Heart right ventricle (tissue), 16 donors: Measurements from ENCODE around the gene CYP8B1. TPM values are rescaled to one million over a fixed set of nuclear protein-coding genes. Genes with fewer than 3 reads are reported as not detected.

Experiments used
- ATAC-seq, 8 donors: fragments of 200-7000 bp; cut with Tn5 transposase; one replicate each; pipeline ENCODE4 v1.9.1; 2020; ENCODE audit warnings: mild to moderate bottlenecking in 8 of 8, moderate library complexity in 8 of 8, moderate number of reproducible peaks in 1 of 8
- DNase-seq, 2 donors: peaks; one replicate each; pipeline ENCODE4 v3.0.0-alpha.2; 2020
- H3K27ac ChIP-seq, 10 donors: fragments of 200-600 bp; sonication (generic) in 2 of 10; one replicate each; pipeline versions ENCODE4 v1.5.0 to v1.8.0; 2020 to 2022; ENCODE audit warnings: mild to moderate bottlenecking in 3 of 10
- H3K27me3 ChIP-seq, 7 donors: fragments of 200-600 bp; one replicate each; pipeline ENCODE4 v1.8.0; 2021 to 2022; ENCODE audit warnings: mild to moderate bottlenecking in 2 of 7
- H3K36me3 ChIP-seq, 9 donors: fragments of 200-600 bp; sonication (generic) in 1 of 9; one replicate each; pipeline versions ENCODE4 v1.5.0 to v1.8.0; 2020 to 2022; ENCODE audit warnings: mild to moderate bottlenecking in 2 of 9
- H3K4me1 ChIP-seq, 9 donors: fragments of 200-600 bp; sonication (generic) in 1 of 9; one replicate each; pipeline versions ENCODE4 v1.5.0 to v1.8.0; 2020 to 2022; ENCODE audit warnings: mild to moderate bottlenecking in 4 of 9
- H3K4me3 ChIP-seq, 10 donors: fragments of 200-600 bp; sonication (generic) in 2 of 10; one replicate each; pipeline versions ENCODE4 v1.5.0 to v1.8.0; 2020 to 2022; ENCODE audit warnings: mild to moderate bottlenecking in 7 of 10, moderate library complexity in 2 of 10
- H3K9me3 ChIP-seq, 11 donors: fragments of 200-600 bp in 10 of 11; sonication (generic) in 2 of 11; one replicate each; pipeline versions ENCODE4 v1.5.0 to v1.8.0; 2013 to 2022; ENCODE audit warnings: mild to moderate bottlenecking in 2 of 11, control low read depth in 1 of 11, moderate library complexity in 1 of 11
- CTCF ChIP-seq, 9 donors: fragments of 200-600 bp; sonication (generic) in 2 of 9; IDR thresholded peaks; one replicate each; pipeline versions ENCODE4 v1.5.0 to v1.8.0; 2021 to 2022; ENCODE audit warnings: antibody characterized with exemption in 9 of 9, mild to moderate bottlenecking in 5 of 9, moderate library complexity in 1 of 9
- WGBS, 2 donors: extraction: QIAGEN DNeasy Blood & Tissue Kit; methylation state at CpG; one replicate each; pipeline ENCODE4 v1.1.7; 2013; ENCODE audit warnings: inconsistent platforms in 1 of 2; 5-methylcytosine and 5-hydroxymethylcytosine counted together
- intact Hi-C, 10 donors: fragments of 100-400 bp; cut with DNase I; formaldehyde crosslinking; loops; one replicate each; pipeline versions ENCODE4 v1.11.1 to v1.14.2; 2022
- long read RNA-seq, 3 donors: library from polyadenylated mRNA; unstranded; transcript quantifications; one replicate each; pipeline ENCODE4 v2.0.0, GENCODE V29; 2020 to 2021
- polyA plus RNA-seq, 2 donors: library from polyadenylated mRNA; stranded (reverse); fragments of 200-250 nt; gene quantifications; one replicate each; pipeline ENCODE4 v1.2.3, GENCODE V29; 2013
- total RNA-seq, 10 donors: library from RNA; stranded (reverse); fragmentation: NEBNext Ultra II Directional in 3 of 10; extraction: Animal tissue kit (Norgen Biotek cat#: 25700) in 3 of 10; gene quantifications; one replicate each; pipeline versions ENCODE4 v1.2.1 to v1.2.4, GENCODE V29; 2021 to 2023
- donor health status: Arrhythmogenic right ventricular cardiomyopathy.
- donor health status: ischemic (EF 13 %, LVEDD 7.1; RV severe dilation, severe dysfunction).
- donor health status: healthy with polysubstance abuse.
- donor health status: DM: no; HTN: yes; CAD: no.
- donor health status: DM: no; HTN: no; CAD: no.
- donor health status: ischemic (EF 25% LVEDD 6.9; RV normal size, moderate dysfunction).
- donor health status: ischemic (EF 25% LVEDD 5.7; RV mildly dilated, moderate dysfunction).
- donor health status: healthy.
- donor health status: DM: yes; HTN: yes; CAD: no.
- donor health status: Ischemic cardiomyopathy.
- donor health status: ischemic (EF 35%, LVEDD 5.7; RV mildly dilated, moderate dysfunction).
- donor health status: nonischemic (EF 11% LVEDD 7.7; RV severe dilation, severe dysfunction).
- donor health status: DM: yes; HTN: yes; CAD: no.
- donor health status: PGD.
- donor health status: ischemic (EF 29% LVEDD 5.4; RV normal size, mild dysfunction).
- donor health status: nonischemic (EF 23%, LVEDD 6.1; RV moderate dilation, normal function).

CYP8B1 gene, protein sequence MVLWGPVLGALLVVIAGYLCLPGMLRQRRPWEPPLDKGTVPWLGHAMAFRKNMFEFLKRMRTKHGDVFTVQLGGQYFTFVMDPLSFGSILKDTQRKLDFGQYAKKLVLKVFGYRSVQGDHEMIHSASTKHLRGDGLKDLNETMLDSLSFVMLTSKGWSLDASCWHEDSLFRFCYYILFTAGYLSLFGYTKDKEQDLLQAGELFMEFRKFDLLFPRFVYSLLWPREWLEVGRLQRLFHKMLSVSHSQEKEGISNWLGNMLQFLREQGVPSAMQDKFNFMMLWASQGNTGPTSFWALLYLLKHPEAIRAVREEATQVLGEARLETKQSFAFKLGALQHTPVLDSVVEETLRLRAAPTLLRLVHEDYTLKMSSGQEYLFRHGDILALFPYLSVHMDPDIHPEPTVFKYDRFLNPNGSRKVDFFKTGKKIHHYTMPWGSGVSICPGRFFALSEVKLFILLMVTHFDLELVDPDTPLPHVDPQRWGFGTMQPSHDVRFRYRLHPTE
- not detected for total RNA-seq
- polyA plus RNA-seq, result not detected
- long read RNA-seq, donor 1, result 0 reads
- long read RNA-seq, donor 2, result 0 reads
- long read RNA-seq, donor 3, partial matches to known transcripts, result 0 of 1 reads
- long read RNA-seq, donor 3, other reads (novel, unspliced or antisense), result 1 of 1 reads

- Histone ChIP-seq H3K27me3 (peaks cover 0 to 3% (median 0%) of the 10 kb centered on the region in 7 donors), H3K9me3 (no peaks in the 10 kb centered on the region), H3K27ac (no peak within 1 kb of the TSS), H3K36me3 (no peaks in the 10 kb centered on the region), H3K4me3 (no peak within 1 kb of the TSS), H3K4me1 (peaks cover under 1 to 23% (median 14%) of the 10 kb centered on the region in 9 donors)
- TF ChIP-seq CTCF (IDR thresholded peaks at IDR 0.05), result no peak
- DNase-seq, result no peak
- intact Hi-C loops, result loop anchor here in 2 of 10 donors (5.0 kb wide), 2 partner anchors 38 to 43 kb away; no protein-coding TSS in a partner anchor
- ATAC-seq, result no peak
- 90 to 92% methylated on average over 13 of the region's 13 CpGs for WGBS, 2 donors
Observed at GRCh38 chr3:42875325-42876151, at the start of gene CYP8B1. Gene CYP8B1 (minus strand): TSS chr3:42875879. CDS start chr3:42875816, 63 bp downstream.

DNA sequence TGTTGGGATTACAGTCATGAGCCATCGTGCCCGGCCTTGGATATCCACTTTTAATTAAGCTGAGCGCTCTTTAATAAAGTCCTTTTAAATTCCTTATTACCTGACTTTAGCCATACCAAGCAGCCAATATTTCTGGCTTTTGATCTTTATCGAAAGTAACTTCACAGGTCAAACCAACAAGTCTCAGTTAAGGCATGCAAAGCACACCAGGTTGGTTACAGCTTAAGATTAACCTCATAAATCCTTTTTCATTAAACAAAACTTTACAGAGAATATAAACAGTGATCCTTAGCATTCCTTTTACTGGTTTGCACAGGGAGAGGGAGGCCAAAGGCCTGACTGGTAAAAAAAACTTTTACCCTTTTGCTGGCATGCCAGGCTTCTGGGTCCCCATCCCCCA, 47.9 kb upstream of the CYP8B1 start:
- Histone ChIP-seq H3K36me3 (no peaks in the 10 kb centered on the region), H3K27ac (no peak overlapping the region), H3K27me3 (no peaks in the 10 kb centered on the region), H3K4me1 (no peaks in the 10 kb centered on the region), H3K9me3 (peaks cover 0 to 57% (median 16%) of the 10 kb centered on the region in 11 donors), H3K4me3 (no peak overlapping the region)
- no peak for ATAC-seq
- no peak for DNase-seq
- intact Hi-C loops, result no loop called here
- TF ChIP-seq CTCF (IDR thresholded peaks at IDR 0.05), result no peak
- 96 to 97% methylated on average over 4 of the region's 4 CpGs for WGBS, 2 donors

DNA sequence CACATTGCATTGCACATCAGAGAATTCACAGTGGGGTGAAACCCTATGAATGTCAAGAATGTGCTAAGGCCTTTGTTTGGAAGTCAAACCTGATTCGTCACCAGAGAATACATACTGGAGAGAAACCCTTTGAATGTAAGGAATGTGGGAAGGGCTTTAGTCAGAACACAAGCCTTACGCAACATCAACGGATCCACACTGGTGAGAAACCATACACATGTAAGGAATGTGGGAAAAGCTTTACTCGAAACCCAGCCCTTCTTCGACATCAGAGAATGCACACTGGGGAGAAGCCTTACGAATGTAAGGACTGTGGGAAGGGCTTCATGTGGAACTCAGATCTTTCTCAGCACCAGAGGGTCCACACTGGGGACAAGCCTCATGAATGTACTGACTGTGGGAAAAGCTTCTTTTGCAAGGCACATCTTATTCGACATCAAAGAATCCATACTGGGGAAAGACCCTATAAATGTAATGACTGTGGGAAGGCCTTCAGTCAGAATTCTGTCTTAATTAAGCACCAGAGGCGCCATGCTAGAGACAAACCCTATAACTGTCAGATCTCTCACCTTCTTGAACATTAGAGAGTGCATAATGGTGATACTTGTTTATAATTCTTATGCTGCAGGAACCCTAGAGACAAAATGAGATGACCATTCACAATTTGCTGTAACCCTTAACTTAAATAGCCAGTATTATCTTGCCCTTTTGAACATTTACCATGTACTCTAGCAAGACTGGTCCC, 39.3 kb upstream of the CYP8B1 start:
- Histone ChIP-seq H3K4me1 (no peaks in the 10 kb centered on the region), H3K4me3 (no peak overlapping the region), H3K27me3 (no peaks in the 10 kb centered on the region), H3K9me3 (peaks cover 0 to 94% (median 69%) of the 10 kb centered on the region in 11 donors), H3K36me3 (peaks cover 0 to 69% (median 45%) of the 10 kb centered on the region in 9 donors), H3K27ac (no peak overlapping the region)
- intact Hi-C loops, result no loop called here
- DNase-seq, result no peak
- no peak for TF ChIP-seq CTCF (IDR thresholded peaks at IDR 0.05)
- ATAC-seq, result no peak
- WGBS, 2 donors, result 98 to 99% methylated on average over 8 of the region's 8 CpGs
